ENCODE data around the gene EIF3K.

Gene EIF3K

DNA sequence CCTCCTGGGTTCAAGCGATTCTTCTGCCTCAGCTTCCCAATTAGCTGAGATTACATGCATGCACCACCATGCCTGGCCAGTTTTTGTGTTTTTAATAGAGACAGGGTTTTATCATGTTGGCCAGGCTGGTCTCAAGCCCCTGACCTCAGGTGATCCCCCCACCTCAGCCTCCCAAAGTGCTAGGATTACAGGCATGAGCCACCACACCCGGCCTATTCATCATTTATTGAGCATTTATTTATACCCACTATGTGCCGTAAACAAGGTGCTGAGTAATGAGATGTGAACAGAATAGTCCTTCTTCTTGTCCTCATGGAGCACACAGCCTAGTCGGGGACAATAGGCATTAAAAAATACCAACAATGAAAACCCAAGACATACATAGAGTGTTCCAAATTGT, 54.0 kb downstream of the EIF3K start:
- DNase-seq = no peak
- Histone ChIP-seq H3K4me1 (peaks cover 0 to 96% (median 86%) of the 10 kb centered on the region in 4 donors), H3K9me3 (no peaks in the 10 kb centered on the region), H3K27ac (peak overlapping the region; percentile 94 to 97), H3K4me3 (no peak overlapping the region), H3K27me3 (no peaks in the 10 kb centered on the region), H3K36me3 (peaks cover 0 to 3% (median 0%) of the 10 kb centered on the region in 3 donors)
- intact Hi-C loops (cut with DNase I; ENCODE audit: low total_unique reads) = no loop called here
- TF ChIP-seq CTCF (IDR thresholded peaks at IDR 0.05) = no peak

- no peak overlapping the region for H3K4me3 ChIP-seq
- no peak for DNase-seq
- TF ChIP-seq CTCF (IDR thresholded peaks at IDR 0.05) = no peak
- intact Hi-C loops (cut with DNase I; ENCODE audit: low total_unique reads) = no loop called here
- peaks cover 0 to 96% (median 84%) of the 10 kb centered on the region in 4 donors for H3K4me1 ChIP-seq
- no peaks in the 10 kb centered on the region for H3K27me3 ChIP-seq
- no peaks in the 10 kb centered on the region for H3K9me3 ChIP-seq
- H3K36me3 ChIP-seq = peaks cover 0 to 6% (median 3%) of the 10 kb centered on the region in 3 donors
- H3K27ac ChIP-seq = peak overlapping the region; percentile 90 to 94
Observed at GRCh38 chr19:38674388-38675171, 55.6 kb downstream of the EIF3K start.

GRCh38 chr19:38675611-38676010, 56.6 kb downstream of the EIF3K start:
- intact Hi-C loops (cut with DNase I; ENCODE audit: low total_unique reads) = no loop called here
- Histone ChIP-seq H3K36me3 (peaks cover 0 to 6% (median 3%) of the 10 kb centered on the region in 3 donors), H3K27me3 (no peaks in the 10 kb centered on the region), H3K9me3 (no peaks in the 10 kb centered on the region), H3K4me1 (peaks cover 0 to 96% (median 84%) of the 10 kb centered on the region in 4 donors), H3K27ac (peak overlapping the region; percentile 90 to 94), H3K4me3 (no peak overlapping the region)
- DNase-seq = no peak
- TF ChIP-seq CTCF (IDR thresholded peaks at IDR 0.05) = no peak

GRCh38 chr19:38676023-38676877, 57.3 kb downstream of the EIF3K start:
- no peaks in the 10 kb centered on the region for H3K9me3 ChIP-seq
- H3K4me1 ChIP-seq = peaks cover 0 to 96% (median 84%) of the 10 kb centered on the region in 4 donors
- H3K4me3 ChIP-seq = no peak overlapping the region
- no peaks in the 10 kb centered on the region for H3K27me3 ChIP-seq
- TF ChIP-seq CTCF (IDR thresholded peaks at IDR 0.05) = no peak
- H3K27ac ChIP-seq = peak overlapping the region; percentile 90 to 94
- intact Hi-C loops (cut with DNase I; ENCODE audit: low total_unique reads) = no loop called here
- no peak for DNase-seq
- peaks cover 0 to 6% (median 3%) of the 10 kb centered on the region in 3 donors for H3K36me3 ChIP-seq

GRCh38 chr19:38676878-38677646, 58.1 kb downstream of the EIF3K start:
- H3K4me3 ChIP-seq = no peak overlapping the region
- H3K27me3 ChIP-seq = no peaks in the 10 kb centered on the region
- TF ChIP-seq CTCF (IDR thresholded peaks at IDR 0.05) = no peak
- peaks cover 0 to 6% (median 3%) of the 10 kb centered on the region in 3 donors for H3K36me3 ChIP-seq
- no peak for DNase-seq
- no peaks in the 10 kb centered on the region for H3K9me3 ChIP-seq
- peaks cover 0 to 96% (median 84%) of the 10 kb centered on the region in 4 donors for H3K4me1 ChIP-seq
- intact Hi-C loops (cut with DNase I; ENCODE audit: low total_unique reads) = no loop called here
- H3K27ac ChIP-seq = peak overlapping the region; percentile 90 to 94

Data from tibial artery (tissue), 4 donors.